GM12878 (cell line): ENCODE measurements around the gene KBTBD8. TPM values are rescaled to one million over a fixed set of nuclear protein-coding genes. Genes with fewer than 3 reads are reported as not detected.

ENCODE experiments used
- ATAC-seq: fragments of 200-7000 bp; cut with Tn5 transposase; 3 replicates; pipeline ENCODE4 v1.9.1; 2020; ENCODE audit warnings: mild to moderate bottlenecking, moderate library complexity
- BruUV-seq: library from RNA; stranded (reverse); fragments of 400-500 nt; replicated peaks from 2 replicates; lab custom pipeline; 2021; lab: Mats Ljungman, UMichigan
- CTCF ChIA-PET: fragments of 300-600 bp; sonication (Branson Sonifier 250); formaldehyde crosslinking; extraction: SDS; loops from one replicate; lab custom pipeline; 2021; ENCODE audit warnings: inconsistent platforms; lab: Yijun Ruan, JAX
- POLR2A ChIA-PET: fragments of 350-600 bp; formaldehyde crosslinking; extraction: SDS; loops from one replicate; lab custom pipeline; 2021; ENCODE audit warnings: inconsistent platforms; lab: Charles Lee
- RAD21 ChIA-PET: fragments of 300-600 bp; sonication (Branson Sonifier 250); formaldehyde crosslinking; loops from one replicate; lab custom pipeline; 2023; ENCODE audit warnings: antibody characterized with exemption; ENCODE audit not compliant: unreplicated experiment; lab: Charles Lee
- SMC1A ChIA-PET: fragments of 300-600 bp; sonication (Branson Sonifier 250); formaldehyde crosslinking; loops from one replicate; lab custom pipeline; 2023; ENCODE audit not compliant: unreplicated experiment, uncharacterized antibody; lab: Charles Lee
- DNase-seq: peaks from one replicate; pipeline ENCODE4 v3.0.0-alpha.2; 2011; ENCODE audit warnings: low read depth, low spot score
- FAIRE-seq: peaks from 3 replicates; lab custom pipeline; 2011; peaks lifted over from hg19 to GRCh38; lab: Jason Lieb, UNC
- H2AFZ ChIP-seq: 2 replicates; pipeline ENCODE4 v1.6.0; 2011; ENCODE audit warnings: low read depth, low read length, control low read depth; ENCODE audit not compliant: control insufficient read depth
- H3K27ac ChIP-seq: 2 replicates; pipeline ENCODE4 v1.5.1; 2011; ENCODE audit warnings: control low read depth; ENCODE audit not compliant: control insufficient read depth, insufficient read depth
- H3K27me3 ChIP-seq, 2 experiments: replicated peaks in 1 of 2; 2 replicates each; pipeline versions ENCODE4 v1.6.0 to v1.6.1; 2011; ENCODE audit warnings: low read length in 1 of 2; ENCODE audit not compliant: control insufficient read depth in 2 of 2, insufficient read depth in 2 of 2
- H3K36me3 ChIP-seq, 2 experiments: 2 replicates each; pipeline ENCODE4 v1.5.1; 2011; ENCODE audit warnings: low read length in 1 of 2; ENCODE audit not compliant: control insufficient read depth in 2 of 2, insufficient read depth in 2 of 2
- H3K4me1 ChIP-seq: 2 replicates; pipeline ENCODE4 v1.6.1; 2011; ENCODE audit warnings: mild to moderate bottlenecking, low read length, moderate library complexity, mixed read lengths; ENCODE audit not compliant: control insufficient read depth, insufficient read depth
- H3K4me2 ChIP-seq: 2 replicates; pipeline ENCODE4 v1.6.0; 2011; ENCODE audit warnings: control low read depth; ENCODE audit not compliant: control insufficient read depth, insufficient read depth
- H3K4me3 ChIP-seq: fragments of 200-600 bp; sonication (generic); 2 replicates; pipeline ENCODE4 v1.5.1; 2016
- H3K79me2 ChIP-seq: 2 replicates; pipeline ENCODE4 v1.6.0; 2011; ENCODE audit warnings: low read length; ENCODE audit not compliant: control insufficient read depth, insufficient read depth
- H3K9ac ChIP-seq: 2 replicates; pipeline ENCODE4 v1.8.0; 2011; ENCODE audit warnings: low read length, control low read depth, mixed read lengths; ENCODE audit not compliant: control insufficient read depth, insufficient read depth
- H3K9me3 ChIP-seq: replicated peaks from 3 replicates; pipeline ENCODE4 v1.5.1; 2011; ENCODE audit warnings: mild to moderate bottlenecking, low read length; ENCODE audit not compliant: control insufficient read depth, insufficient read depth
- H4K20me1 ChIP-seq: 2 replicates; pipeline ENCODE4 v1.6.0; 2011; ENCODE audit not compliant: control insufficient read depth, insufficient read depth
- BACH1 ChIP-seq: fragments of 450-650 bp; IDR thresholded peaks from 2 replicates; pipeline ENCODE4 v1.6.1; 2017; ENCODE audit warnings: mild to moderate bottlenecking, borderline replicate concordance
- CHD2 ChIP-seq: IDR thresholded peaks from 2 replicates; pipeline ENCODE4 v1.6.1; 2011; ENCODE audit warnings: low read depth, low read length, improper control_type of control experiment, borderline replicate concordance
- HCFC1 ChIP-seq: fragments of 150-350 bp; IDR thresholded peaks from 2 replicates; pipeline ENCODE4 v1.6.1; 2014; ENCODE audit warnings: low read length
- LARP7 ChIP-seq: fragments of 450-650 bp; IDR thresholded peaks from 2 replicates; pipeline ENCODE4 v1.6.1; 2017; ENCODE audit warnings: mild to moderate bottlenecking
- NR2C1 ChIP-seq: fragments of 450-650 bp; IDR thresholded peaks from 2 replicates; pipeline ENCODE4 v1.6.1; 2017; ENCODE audit warnings: antibody characterized with exemption, mild to moderate bottlenecking, moderate library complexity
- PAX5 ChIP-seq: IDR thresholded peaks from 2 replicates; pipeline ENCODE4 v1.6.1; 2011; ENCODE audit warnings: low read depth, low read length, borderline replicate concordance
- RBBP5 ChIP-seq: fragments of 200-600 bp; sonication (generic); conservative IDR thresholded peaks from 2 replicates; pipeline ENCODE4 v1.6.1; 2016
- SMAD5 ChIP-seq: IDR thresholded peaks from 2 replicates; pipeline ENCODE4 v1.6.1; 2016; ENCODE audit warnings: antibody characterized with exemption, low read depth
- YBX1 ChIP-seq: fragments of 450-650 bp; IDR thresholded peaks from 2 replicates; pipeline ENCODE4 v1.6.1; 2016; ENCODE audit warnings: antibody characterized with exemption
- ZNF24 ChIP-seq: fragments of 450-650 bp; IDR thresholded peaks from 2 replicates; pipeline ENCODE4 v1.6.1; 2017; ENCODE audit warnings: antibody characterized with exemption, mild to moderate bottlenecking
- ZSCAN29 ChIP-seq: fragments of 450-650 bp; IDR thresholded peaks from 2 replicates; pipeline ENCODE4 v1.6.1; 2017; ENCODE audit warnings: mild to moderate bottlenecking, moderate library complexity
- WGBS: methylation state at CpG from one replicate; pipeline ENCODE4 v1.1.6; 2016; ENCODE audit warnings: low lambda C conversion rate; ENCODE audit not compliant: insufficient replicate concordance, insufficient coverage; ENCODE audit errors: missing lambda C conversion rate; 5-methylcytosine and 5-hydroxymethylcytosine counted together
- in situ Hi-C: fragments of 300-500 bp; cut with MboI; formaldehyde crosslinking; loops from 9 replicates; pipeline ENCODE4 v1.14.3; 2018; ENCODE audit warnings: mixed read lengths
- intact Hi-C: fragments of 100-400 bp; cut with micrococcal nuclease; formaldehyde crosslinking; loops from one replicate; pipeline ENCODE4 v1.14.2; 2022; ENCODE audit not compliant: unreplicated experiment
- polyA plus RNA-seq, 11 experiments: library from polyadenylated mRNA; depleted of rRNA in 4 of 11; unstranded in 6 of 11; stranded (reverse) in 5 of 11; fragments of >200 nt; fragmentation: Nextera tagmentation in 4 of 11; fragmentation: Illumina TruSeq in 1 of 11; extraction: Ambion mirVana in 4 of 11; extraction: Trizol in 1 of 11; gene quantifications; 1 replicate in 1 of 11; 2 replicates in 10 of 11; pipeline versions ENCODE4 v1.2.1 to v1.2.3, GENCODE V29; 2011 to 2016; ENCODE audit warnings: inconsistent platforms in 2 of 11, missing spikeins in 2 of 11, low read depth in 1 of 11
- total RNA-seq, 4 experiments: library from RNA; depleted of rRNA in 3 of 4; stranded (reverse); fragments of >200 nt in 3 of 4; fragmentation: Illumina TruSeq in 1 of 4; extraction: Trizol in 1 of 4; gene quantifications; 2 replicates each; pipeline versions ENCODE4 v1.2.1 to v1.2.3, GENCODE V29; 2013 to 2021

Gene KBTBD8
- total and polyA plus RNA-seq, 10 of the 15 experiments (the other 5 are each of a cell fraction or from before 2014, with no cell fraction given), result 8.5 to 44.4 (median 19.3) TPM

DNA sequence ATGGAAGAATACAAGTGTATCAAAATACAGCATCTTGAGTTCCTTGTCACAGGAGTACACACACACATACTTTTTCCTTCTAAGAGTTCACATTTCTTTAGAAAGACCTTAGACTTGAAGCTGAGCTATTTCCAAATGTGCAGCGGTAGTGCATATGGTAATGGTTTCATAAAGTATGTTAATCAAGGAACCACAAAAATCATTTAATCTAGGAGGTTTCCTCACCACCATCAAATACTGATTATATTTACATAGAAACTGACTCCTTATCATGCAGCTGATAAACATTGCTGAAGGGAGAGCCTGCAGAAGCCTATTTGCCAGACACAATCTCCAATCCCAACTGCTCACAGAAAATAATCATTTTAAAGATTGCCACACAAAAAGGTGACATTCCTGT lies 40.0 kb upstream of the KBTBD8 start:
- ChIA-PET SMC1A (interaction anchor here (1.8 kb wide), 1 partner anchor 24 kb away, joined by 4 read pairs; no protein-coding TSS in a partner anchor), RAD21 (interaction anchor here (0.7 kb wide), 1 partner anchor 139 kb away, joined by 3 read pairs; no protein-coding TSS in a partner anchor), CTCF (no interaction called here), POLR2A (no interaction called here)
- Histone ChIP-seq H3K4me2 (no peak overlapping the region), H3K4me1 (no peaks in the 10 kb centered on the region), H2AFZ (no peak overlapping the region), H3K9me3 (no peaks in the 10 kb centered on the region), H3K27me3 (peaks cover 0 to 6% of the 10 kb centered on the region in 2 experiments; a peak in 2 of 4 replicates), H3K9ac (no peak overlapping the region), H3K27ac (no peak overlapping the region), H3K36me3 (no peaks in the 10 kb centered on the region), H3K4me3 (no peak overlapping the region), H4K20me1 (no peaks in the 10 kb centered on the region), H3K79me2 (no peaks in the 10 kb centered on the region)
- BruUV-seq, result no TSS peak
- FAIRE-seq (no peak), DNase-seq (no peak), ATAC-seq (no peak)
- TF ChIP-seq BACH1 (no peak), RBBP5 (no peak), HCFC1 (no peak), NR2C1 (no peak), CHD2 (no peak), LARP7 (no peak), ZNF24 (no peak)
- intact Hi-C loops, result no loop called here
- in situ Hi-C loops, result loop anchor here (10.0 kb wide), 1 partner anchor 1927 kb away; no protein-coding TSS in a partner anchor
- WGBS, result 84% methylated on average over 1 of the region's 1 CpG

DNA sequence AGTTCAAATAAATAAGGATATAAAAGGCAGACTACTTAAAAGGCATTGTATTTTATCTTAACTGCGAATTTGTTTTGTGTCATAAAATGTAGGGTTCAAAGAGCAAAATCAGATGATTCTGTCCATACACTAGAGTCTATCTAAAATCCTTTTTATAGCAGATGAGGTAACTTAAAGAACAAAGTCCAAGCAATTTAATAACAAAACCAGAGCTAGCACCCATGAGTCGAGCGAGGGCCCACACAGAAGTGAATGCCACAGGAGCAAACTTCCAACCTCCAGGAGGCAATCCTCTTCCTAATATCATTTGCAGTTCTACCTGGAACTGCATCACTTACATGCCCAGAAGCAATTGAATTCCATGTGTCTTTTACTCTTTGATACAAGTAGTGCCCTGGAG lies 35.4 kb upstream of the KBTBD8 start:
- in situ Hi-C loops (no loop called here), intact Hi-C loops (no loop called here)
- FAIRE-seq, result no peak
- no peak for TF ChIP-seq LARP7
- TF ChIP-seq YBX1, result no peak
- TF ChIP-seq SMAD5, result no peak
- TF ChIP-seq ZSCAN29, result no peak
- TF ChIP-seq PAX5, result no peak
- no TSS peak for BruUV-seq
- no peaks in the 10 kb centered on the region for H3K36me3 ChIP-seq
- H3K9me3 ChIP-seq, result no peaks in the 10 kb centered on the region
- ChIA-PET SMC1A (no interaction called here), CTCF (interaction anchor here (0.8 kb wide), 1 partner anchor 10 kb away, joined by 4 read pairs; no protein-coding TSS in a partner anchor), POLR2A (no interaction called here), RAD21 (no interaction called here)
- no peaks in the 10 kb centered on the region for H4K20me1 ChIP-seq
- WGBS, result 35% methylated on average over 3 of the region's 3 CpGs
- H3K4me3 ChIP-seq, result no peak overlapping the region
- H3K27me3 ChIP-seq, result peaks cover 2 to 6% of the 10 kb centered on the region in 2 experiments; a peak in 2 of 4 replicates
- no peak overlapping the region for H3K27ac ChIP-seq
- no peaks in the 10 kb centered on the region for H3K4me1 ChIP-seq
- ATAC-seq, result no peak
- no peak overlapping the region for H2AFZ ChIP-seq
- H3K79me2 ChIP-seq, result no peaks in the 10 kb centered on the region
- H3K4me2 ChIP-seq, result no peak overlapping the region
- no peak for DNase-seq
- H3K9ac ChIP-seq, result no peak overlapping the region
